NCI-H1694 (cell line): Measurements from ENCODE around the gene UBC.

Experiments used
- DNase-seq: peaks from one replicate; lab custom pipeline; 2025; lab: John Stamatoyannopoulos, UW

Gene UBC

DNA sequence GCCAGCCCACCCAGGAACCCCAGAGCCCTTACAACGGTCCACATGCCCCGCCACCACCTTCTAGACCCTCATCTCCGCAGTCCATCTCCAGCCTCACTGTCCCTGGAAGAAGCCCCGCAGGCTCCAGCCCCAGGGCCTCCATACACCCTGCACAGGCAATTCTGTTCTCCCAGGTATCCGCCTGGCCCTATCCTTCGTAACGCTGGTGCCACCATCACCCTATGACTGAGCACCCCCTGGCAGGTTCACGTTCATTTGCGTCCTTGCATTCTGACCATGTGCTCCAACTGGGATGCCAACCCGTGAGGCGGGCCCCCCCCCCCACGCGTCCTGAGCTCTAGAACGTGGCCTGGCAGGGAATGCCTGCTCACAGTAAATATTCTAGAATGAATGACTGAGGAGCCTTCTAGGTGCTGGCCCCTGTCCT is 50.1 kb downstream of the UBC start:
- DNase-seq: no peak

GRCh38 chr12:124863416-124864325 is 50.8 kb downstream of the UBC start, which contains the start of gene SCARB1:
Gene SCARB1 (minus strand): TSS chr12:124863864. CDS start chr12:124863720, 144 bp downstream.
- DNase-seq: peak; percentile 27

GRCh38 chr12:124862768-124863415 is 51.6 kb downstream of the UBC start:
- no peak for DNase-seq

GRCh38 chr12:124861898-124862676 is 52.4 kb downstream of the UBC start:
- no peak for DNase-seq
